Cardiac fibroblast (primary cell): ENCODE data around the gene CHST3.

ENCODE experiments used
- DNase-seq, 2 donors: peaks; one replicate each; pipeline versions ENCODE4 v3.0.0 to v3.0.0-alpha.2; 2010; ENCODE audit warnings: low read depth in 2 of 2
- H3K4me3 ChIP-seq, 2 donors: replicated peaks in 1 of 2; 1 replicate in 1 of 2; 2 replicates in 1 of 2; pipeline ENCODE4 v1.5.1; 2011; ENCODE audit warnings: low read depth in 2 of 2, low read length in 2 of 2, mild to moderate bottlenecking in 2 of 2, moderate library complexity in 1 of 2
- TF ChIP-seq, protein P1 (sequence below): IDR thresholded peaks from one replicate; pipeline ENCODE4 v1.5.1; 2011; ENCODE audit warnings: low read depth, mild to moderate bottlenecking, low read length, inconsistent platforms

Gene CHST3

DNA sequence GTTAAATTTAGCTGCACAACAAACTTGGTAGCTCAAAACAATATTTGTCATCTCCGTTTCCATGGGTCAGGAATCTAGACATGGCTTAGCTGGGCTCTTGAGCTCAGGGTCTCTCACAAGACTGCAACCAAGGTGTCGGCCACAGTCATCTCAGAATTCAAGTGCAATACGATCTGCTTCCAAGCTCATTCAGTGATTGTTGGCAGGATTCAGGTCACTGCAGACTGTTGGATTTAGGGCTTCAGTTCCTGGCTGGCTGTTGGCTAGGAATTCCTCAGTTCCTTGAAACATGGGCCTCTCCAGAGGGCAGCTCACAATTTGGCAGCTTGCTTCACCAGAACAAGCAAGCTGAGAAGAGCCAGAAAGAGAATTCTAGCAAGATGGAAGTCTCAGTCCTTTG, 17.5 kb upstream of the CHST3 start:
- DNase-seq = no peak
- no peak overlapping the region for H3K4me3 ChIP-seq
- TF ChIP-seq, protein P1, sequence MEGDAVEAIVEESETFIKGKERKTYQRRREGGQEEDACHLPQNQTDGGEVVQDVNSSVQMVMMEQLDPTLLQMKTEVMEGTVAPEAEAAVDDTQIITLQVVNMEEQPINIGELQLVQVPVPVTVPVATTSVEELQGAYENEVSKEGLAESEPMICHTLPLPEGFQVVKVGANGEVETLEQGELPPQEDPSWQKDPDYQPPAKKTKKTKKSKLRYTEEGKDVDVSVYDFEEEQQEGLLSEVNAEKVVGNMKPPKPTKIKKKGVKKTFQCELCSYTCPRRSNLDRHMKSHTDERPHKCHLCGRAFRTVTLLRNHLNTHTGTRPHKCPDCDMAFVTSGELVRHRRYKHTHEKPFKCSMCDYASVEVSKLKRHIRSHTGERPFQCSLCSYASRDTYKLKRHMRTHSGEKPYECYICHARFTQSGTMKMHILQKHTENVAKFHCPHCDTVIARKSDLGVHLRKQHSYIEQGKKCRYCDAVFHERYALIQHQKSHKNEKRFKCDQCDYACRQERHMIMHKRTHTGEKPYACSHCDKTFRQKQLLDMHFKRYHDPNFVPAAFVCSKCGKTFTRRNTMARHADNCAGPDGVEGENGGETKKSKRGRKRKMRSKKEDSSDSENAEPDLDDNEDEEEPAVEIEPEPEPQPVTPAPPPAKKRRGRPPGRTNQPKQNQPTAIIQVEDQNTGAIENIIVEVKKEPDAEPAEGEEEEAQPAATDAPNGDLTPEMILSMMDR = no peak

DNA sequence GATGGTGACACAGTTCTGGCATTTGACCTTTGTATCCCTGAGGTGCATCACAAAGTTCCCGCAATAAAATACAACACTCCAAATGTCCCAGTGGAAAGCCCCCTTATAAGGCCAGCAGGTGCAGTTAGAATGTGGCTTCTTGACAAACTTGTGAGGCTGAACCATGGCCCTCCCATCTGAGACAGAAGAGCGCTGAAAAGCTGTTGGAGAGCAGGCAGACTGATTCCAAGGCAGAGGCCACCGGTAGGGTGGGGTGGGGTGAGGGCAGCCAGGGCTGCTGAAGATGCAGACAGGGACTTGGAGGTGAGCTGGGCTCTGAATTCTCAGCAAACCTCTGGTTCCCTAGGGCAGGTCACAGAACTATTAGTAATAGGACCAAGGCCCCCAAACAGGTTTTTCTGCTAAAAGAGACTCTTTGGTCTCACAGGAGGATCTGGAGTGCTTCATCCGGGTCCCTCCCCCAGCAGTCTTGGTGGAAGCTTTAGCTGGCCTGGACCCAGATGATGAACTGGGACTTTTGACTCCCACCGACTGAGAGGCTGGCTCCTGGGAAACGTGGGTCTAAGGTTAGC, 15.6 kb upstream of the CHST3 start:
- DNase-seq = no peak
- no peak overlapping the region for H3K4me3 ChIP-seq
- TF ChIP-seq, protein P1 = no peak

DNA sequence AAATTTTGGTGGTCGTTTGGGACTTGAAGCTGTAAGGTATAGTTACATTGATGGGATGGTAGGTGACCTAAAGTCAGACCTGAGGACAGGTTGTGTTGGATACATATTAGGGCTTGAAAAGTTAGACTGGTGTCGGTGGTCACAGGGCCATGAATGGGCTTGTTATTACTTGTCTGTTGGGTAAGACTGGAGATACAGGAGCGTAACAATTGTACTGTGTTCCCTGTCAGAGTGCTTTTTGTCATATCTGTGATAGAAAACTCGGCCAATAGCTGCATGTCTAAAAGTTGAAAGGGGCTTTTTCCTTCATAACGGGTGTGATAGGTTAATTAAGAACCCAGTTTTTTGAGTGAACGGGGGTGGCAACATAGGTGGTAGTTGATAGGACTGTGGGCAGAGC, 13.5 kb upstream of the CHST3 start:
- DNase-seq = no peak
- H3K4me3 ChIP-seq = no peak overlapping the region
- TF ChIP-seq, protein P1 = no peak

DNA sequence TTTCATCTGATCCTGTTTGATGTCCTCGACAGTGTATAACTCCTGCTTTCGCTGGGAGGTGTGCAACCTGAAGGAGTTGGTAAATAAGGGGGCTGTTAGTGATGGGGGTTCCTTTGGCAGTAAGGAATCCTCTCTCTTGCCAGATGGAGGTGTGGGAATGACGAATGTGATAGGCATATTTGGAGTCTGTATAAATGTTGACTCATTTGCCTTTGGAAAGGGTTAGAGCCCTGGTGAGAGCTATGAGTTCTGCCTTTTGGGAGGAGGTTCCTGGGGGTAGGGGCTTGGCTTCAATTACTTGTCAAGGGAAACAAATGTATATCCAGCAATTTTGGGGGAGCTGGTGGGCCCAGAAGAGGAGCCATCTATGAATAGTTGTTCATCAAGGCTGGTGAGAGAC, 11.4 kb upstream of the CHST3 start:
- TF ChIP-seq, protein P1 = no peak
- DNase-seq = no peak
- no peak overlapping the region for H3K4me3 ChIP-seq

DNA sequence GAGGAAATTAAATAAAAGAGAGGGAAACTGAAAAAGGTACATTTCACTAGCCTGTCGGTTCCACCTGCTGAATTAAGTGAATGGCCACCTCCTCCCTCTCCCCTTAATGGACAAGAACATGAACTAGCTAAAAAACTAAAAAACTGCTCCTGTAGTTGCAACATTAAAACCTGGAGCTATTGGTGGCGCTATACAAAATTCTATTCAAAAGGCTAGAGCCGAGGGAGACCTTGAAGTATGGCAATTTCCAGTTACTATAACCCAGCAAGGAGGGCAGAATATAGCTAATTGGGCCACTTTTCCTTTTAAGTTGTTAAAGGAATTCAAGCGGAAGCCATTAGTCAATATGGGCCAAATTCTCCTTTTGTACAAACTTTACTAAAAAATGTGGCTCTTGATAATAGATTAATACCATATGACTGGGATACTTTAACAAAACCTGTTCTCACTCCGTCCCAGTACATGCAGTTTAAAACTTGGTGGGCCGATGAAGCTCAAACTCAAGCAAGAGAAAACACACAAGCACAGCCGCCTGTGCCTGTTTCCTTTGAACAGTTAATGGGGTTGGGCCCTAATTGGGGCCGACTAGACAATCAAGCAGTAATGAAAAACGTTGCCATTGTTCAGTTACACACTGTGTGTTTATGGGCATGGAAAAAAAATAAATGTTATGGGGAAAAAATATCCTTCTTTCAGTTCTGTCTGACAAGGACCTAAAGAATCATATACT, 6.5 kb upstream of the CHST3 start:
- DNase-seq = peak in 1 of 2 donors; percentile 19
- TF ChIP-seq, protein P1 = no peak
- no peak overlapping the region for H3K4me3 ChIP-seq

DNA sequence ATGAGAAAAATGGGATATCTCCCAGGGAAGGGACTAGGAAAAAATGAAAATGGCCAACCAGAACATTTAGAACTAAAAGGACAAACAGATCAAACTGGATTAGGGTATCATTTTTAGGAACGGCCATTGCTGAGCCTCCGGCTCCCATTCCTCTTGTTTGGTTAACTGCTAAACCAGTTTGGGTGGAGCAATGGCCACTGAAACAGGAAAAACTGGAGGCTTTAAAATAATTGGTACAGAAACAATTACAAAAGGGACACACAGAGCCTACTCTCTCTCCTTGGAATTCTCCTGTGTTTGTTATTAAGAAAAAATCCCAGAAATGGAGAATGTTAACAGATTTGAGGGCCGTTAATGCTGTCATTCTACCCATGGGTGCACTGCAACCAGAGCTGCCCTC, 4.7 kb upstream of the CHST3 start:
- no peak overlapping the region for H3K4me3 ChIP-seq
- TF ChIP-seq, protein P1 = no peak
- DNase-seq = no peak
